Central memory CD8-positive, alpha-beta T cell (primary cell): ENCODE data around the gene KLHL40.

Experiments used
- ATAC-seq: fragments of 150-1000 bp; cut with Tn5 transposase; replicated peaks from 2 replicates; pipeline ENCODE4 v1.10.0; 2022; ENCODE audit warnings: mild to moderate bottlenecking, moderate FRiP score, moderate number of reproducible peaks; ENCODE audit not compliant: poor library complexity, severe bottlenecking; ENCODE audit errors: extremely low read depth
- DNase-seq, 2 donors: peaks; one replicate each; pipeline ENCODE4 v3.0.0; 2021; ENCODE audit warnings: low spot score in 2 of 2
- H3K27ac Mint-ChIP-seq: one replicate; pipeline ENCODE4 v1.8.0; 2022; ENCODE audit warnings: low read depth, mild to moderate bottlenecking, moderate library complexity, mixed read lengths
- H3K27me3 Mint-ChIP-seq: one replicate; pipeline ENCODE4 v1.8.0; 2022; ENCODE audit warnings: mixed read lengths
- H3K36me3 Mint-ChIP-seq: one replicate; pipeline ENCODE4 v1.8.0; 2022; ENCODE audit warnings: mild to moderate bottlenecking, moderate library complexity, mixed read lengths; ENCODE audit not compliant: insufficient read depth
- H3K4me1 Mint-ChIP-seq: one replicate; pipeline ENCODE4 v1.8.0; 2022; ENCODE audit warnings: mixed read lengths
- H3K4me3 Mint-ChIP-seq: one replicate; pipeline ENCODE4 v1.8.0; 2022; ENCODE audit warnings: mild to moderate bottlenecking, moderate library complexity, mixed read lengths
- H3K9me3 Mint-ChIP-seq: one replicate; pipeline ENCODE4 v1.8.0; 2022; ENCODE audit warnings: mixed read lengths

The KLHL40 gene, protein sequence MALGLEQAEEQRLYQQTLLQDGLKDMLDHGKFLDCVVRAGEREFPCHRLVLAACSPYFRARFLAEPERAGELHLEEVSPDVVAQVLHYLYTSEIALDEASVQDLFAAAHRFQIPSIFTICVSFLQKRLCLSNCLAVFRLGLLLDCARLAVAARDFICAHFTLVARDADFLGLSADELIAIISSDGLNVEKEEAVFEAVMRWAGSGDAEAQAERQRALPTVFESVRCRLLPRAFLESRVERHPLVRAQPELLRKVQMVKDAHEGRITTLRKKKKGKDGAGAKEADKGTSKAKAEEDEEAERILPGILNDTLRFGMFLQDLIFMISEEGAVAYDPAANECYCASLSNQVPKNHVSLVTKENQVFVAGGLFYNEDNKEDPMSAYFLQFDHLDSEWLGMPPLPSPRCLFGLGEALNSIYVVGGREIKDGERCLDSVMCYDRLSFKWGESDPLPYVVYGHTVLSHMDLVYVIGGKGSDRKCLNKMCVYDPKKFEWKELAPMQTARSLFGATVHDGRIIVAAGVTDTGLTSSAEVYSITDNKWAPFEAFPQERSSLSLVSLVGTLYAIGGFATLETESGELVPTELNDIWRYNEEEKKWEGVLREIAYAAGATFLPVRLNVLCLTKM

DNA sequence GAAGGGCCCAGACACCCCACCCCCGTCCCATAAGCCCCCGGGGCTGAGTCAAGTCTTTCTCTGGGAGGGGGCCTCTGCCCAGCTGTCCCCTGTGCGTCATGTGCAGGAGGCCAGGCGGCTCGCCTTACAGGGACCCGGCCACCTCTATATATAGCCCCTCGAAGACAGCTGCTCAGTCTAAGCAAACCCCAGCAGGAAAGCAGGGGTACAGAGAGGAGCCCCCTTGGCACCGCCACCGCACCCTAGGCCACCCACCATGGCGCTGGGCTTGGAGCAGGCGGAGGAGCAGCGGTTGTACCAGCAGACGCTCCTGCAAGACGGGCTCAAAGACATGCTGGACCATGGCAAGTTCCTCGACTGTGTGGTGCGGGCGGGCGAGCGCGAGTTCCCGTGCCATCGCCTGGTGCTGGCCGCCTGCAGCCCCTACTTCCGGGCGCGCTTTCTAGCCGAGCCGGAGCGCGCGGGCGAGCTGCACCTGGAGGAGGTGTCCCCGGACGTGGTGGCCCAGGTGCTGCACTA is at the start of gene KLHL40:
Gene KLHL40, plus strand, starts transcription at position 175 of the 519 bp plus-strand sequence. Its CDS starts 82 bp downstream, at position 257.
- Mint-ChIP-seq H3K27ac (no peak within 1 kb of the TSS), H3K4me3 (no peak within 1 kb of the TSS), H3K36me3 (peaks cover 2% of the 10 kb centered on the region), H3K9me3 (no peaks in the 10 kb centered on the region), H3K4me1 (no peaks in the 10 kb centered on the region), H3K27me3 (peaks cover 41% of the 10 kb centered on the region)
- ATAC-seq (no peak), DNase-seq (no peak)

DNA sequence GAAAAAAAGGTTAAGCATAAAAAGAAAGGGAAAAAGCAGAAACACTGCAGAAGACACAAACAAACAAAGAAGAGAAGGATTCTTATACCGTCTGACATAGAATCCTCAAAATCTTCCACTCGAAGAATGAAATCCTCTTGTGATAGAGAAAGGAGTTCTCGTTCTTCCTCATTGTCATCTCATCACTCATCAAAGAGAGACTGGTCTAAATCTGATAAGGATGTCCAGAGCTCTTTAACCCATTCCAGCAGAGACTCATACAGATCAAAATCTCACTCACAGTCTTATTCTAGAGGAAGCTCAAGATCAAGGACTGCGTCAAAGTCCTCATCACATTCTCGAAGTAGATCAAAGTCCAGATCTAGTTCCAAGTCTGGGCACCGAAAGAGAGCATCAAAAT is 48.3 kb upstream of the KLHL40 start:
- no peaks in the 10 kb centered on the region for H3K27me3 Mint-ChIP-seq
- H3K27ac Mint-ChIP-seq: no peak overlapping the region
- peaks cover 40% of the 10 kb centered on the region for H3K36me3 Mint-ChIP-seq
- ATAC-seq: no peak
- DNase-seq: no peak
- H3K4me3 Mint-ChIP-seq: no peak overlapping the region
- peaks cover 12% of the 10 kb centered on the region for H3K4me1 Mint-ChIP-seq
- H3K9me3 Mint-ChIP-seq: no peaks in the 10 kb centered on the region

DNA sequence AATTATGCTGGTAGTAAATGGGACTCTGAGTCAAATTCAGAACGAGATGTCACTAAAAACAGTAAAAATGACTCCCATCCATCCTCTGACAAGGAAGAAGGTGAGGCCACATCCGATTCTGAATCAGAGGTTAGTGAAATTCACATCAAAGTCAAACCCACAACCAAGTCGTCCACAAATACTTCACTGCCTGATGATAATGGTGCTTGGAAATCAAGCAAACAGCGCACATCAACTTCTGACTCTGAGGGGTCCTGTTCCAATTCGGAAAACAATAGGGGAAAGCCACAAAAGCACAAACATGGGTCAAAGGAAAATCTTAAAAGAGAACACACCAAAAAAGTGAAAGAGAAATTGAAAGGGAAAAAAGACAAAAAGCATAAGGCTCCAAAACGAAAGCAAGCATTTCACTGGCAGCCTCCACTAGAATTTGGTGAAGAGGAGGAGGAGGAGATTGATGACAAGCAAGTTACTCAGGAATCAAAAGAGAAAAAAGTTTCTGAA is 46.9 kb upstream of the KLHL40 start:
- Mint-ChIP-seq H3K9me3 (no peaks in the 10 kb centered on the region), H3K27ac (no peak overlapping the region), H3K4me1 (peaks cover 12% of the 10 kb centered on the region), H3K27me3 (no peaks in the 10 kb centered on the region), H3K36me3 (peaks cover 37% of the 10 kb centered on the region), H3K4me3 (no peak overlapping the region)
- ATAC-seq (peak; percentile 85), DNase-seq (no peak)

DNA sequence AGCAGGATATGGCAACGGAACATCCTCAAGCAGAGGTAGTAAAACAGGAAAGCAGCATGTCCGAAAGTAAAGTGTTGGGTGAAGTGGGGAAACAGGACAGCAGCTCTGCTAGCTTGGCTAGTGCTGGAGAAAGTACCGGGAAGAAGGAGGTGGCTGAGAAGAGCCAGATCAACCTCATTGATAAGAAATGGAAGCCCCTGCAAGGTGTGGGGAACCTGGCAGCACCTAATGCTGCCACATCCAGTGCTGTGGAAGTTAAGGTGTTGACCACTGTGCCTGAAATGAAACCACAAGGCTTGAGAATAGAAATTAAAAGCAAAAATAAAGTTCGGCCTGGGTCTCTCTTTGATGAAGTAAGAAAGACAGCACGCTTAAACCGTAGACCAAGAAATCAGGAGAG is 46.1 kb upstream of the KLHL40 start:
- no peak for DNase-seq
- Mint-ChIP-seq H3K36me3 (peaks cover 34% of the 10 kb centered on the region), H3K27ac (no peak overlapping the region), H3K9me3 (no peaks in the 10 kb centered on the region), H3K27me3 (no peaks in the 10 kb centered on the region), H3K4me1 (peaks cover 7% of the 10 kb centered on the region), H3K4me3 (no peak overlapping the region)
- peak; percentile 24 for ATAC-seq

DNA sequence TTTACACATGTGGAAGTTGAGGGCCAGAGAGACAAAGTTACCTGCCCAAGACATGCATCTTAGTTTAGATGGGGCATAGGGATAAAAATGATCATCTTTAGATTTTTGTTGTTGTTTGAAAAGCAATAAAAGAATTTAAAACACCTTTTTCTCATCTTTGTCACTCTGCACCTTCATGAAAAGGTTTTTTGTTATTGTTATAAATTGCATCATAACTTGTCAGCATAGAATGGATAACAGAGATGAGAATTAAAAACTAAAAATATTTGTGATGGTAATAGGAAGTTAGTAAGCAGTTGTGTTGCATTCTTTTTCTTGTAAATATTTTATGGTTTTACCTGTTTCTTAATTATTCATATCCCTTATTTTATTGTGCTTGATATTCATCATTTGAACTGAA is 45.2 kb upstream of the KLHL40 start:
- Mint-ChIP-seq H3K27ac (peak overlapping the region; percentile 61), H3K36me3 (peaks cover 40% of the 10 kb centered on the region), H3K4me1 (peaks cover 7% of the 10 kb centered on the region), H3K4me3 (no peak overlapping the region), H3K9me3 (no peaks in the 10 kb centered on the region), H3K27me3 (no peaks in the 10 kb centered on the region)
- ATAC-seq: no peak
- DNase-seq: no peak

GRCh38 chr3:42640771-42641370 is 44.5 kb upstream of the KLHL40 start:
- Mint-ChIP-seq H3K27me3 (no peaks in the 10 kb centered on the region), H3K9me3 (no peaks in the 10 kb centered on the region), H3K4me3 (no peak overlapping the region), H3K4me1 (peaks cover 7% of the 10 kb centered on the region), H3K27ac (peak overlapping the region; percentile 61), H3K36me3 (peaks cover 36% of the 10 kb centered on the region)
- no peak for ATAC-seq
- DNase-seq: no peak

GRCh38 chr3:42647821-42648459 is 37.4 kb upstream of the KLHL40 start:
- Mint-ChIP-seq H3K9me3 (no peaks in the 10 kb centered on the region), H3K27me3 (no peaks in the 10 kb centered on the region), H3K4me1 (peaks cover 14% of the 10 kb centered on the region), H3K36me3 (peaks cover 39% of the 10 kb centered on the region), H3K27ac (no peak overlapping the region), H3K4me3 (no peak overlapping the region)
- ATAC-seq (no peak), DNase-seq (no peak)

DNA sequence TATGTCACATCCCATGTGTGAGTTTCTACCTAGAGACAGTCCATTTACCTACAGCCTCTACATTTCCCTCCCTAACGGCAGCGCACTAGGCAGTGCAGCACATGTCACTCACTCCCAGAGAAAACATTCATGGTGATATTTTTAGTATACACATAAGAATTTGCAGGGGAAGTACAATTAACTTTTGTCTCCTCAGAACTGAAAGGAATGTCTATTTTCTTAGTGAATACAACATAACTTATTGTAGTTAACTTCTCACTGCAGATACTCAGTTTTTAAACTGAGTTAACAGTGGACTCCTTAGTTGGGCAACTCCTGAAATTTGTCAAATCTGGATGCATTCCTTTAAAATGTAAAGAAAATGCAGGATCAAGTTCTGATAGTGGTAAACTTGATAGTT is 36.3 kb upstream of the KLHL40 start:
- no peak overlapping the region for H3K27ac Mint-ChIP-seq
- no peak for DNase-seq
- peaks cover 23% of the 10 kb centered on the region for H3K4me1 Mint-ChIP-seq
- no peaks in the 10 kb centered on the region for H3K27me3 Mint-ChIP-seq
- peaks cover 32% of the 10 kb centered on the region for H3K36me3 Mint-ChIP-seq
- H3K9me3 Mint-ChIP-seq: no peaks in the 10 kb centered on the region
- H3K4me3 Mint-ChIP-seq: no peak overlapping the region
- no peak for ATAC-seq

DNA sequence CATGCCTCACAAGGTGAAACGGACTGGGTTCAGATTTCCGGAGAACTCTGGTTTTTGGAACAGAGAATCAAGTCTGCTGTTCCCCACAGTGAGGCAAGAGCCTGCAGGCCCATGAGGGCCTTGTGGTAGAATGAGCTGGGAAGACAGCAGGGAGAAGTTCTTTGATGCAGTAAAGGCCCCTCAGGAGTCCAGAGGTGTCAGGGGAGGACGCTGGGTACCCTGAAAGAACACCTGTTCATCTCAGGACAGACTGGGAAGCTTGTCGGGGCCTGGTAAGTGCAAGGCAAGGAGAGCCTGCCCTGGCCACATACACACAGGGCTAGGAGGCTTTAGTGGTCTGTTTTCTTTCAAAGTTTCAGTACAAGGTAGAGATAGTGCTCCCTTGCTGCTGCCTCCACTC is 35.6 kb upstream of the KLHL40 start:
- peaks cover 23% of the 10 kb centered on the region for H3K4me1 Mint-ChIP-seq
- H3K27ac Mint-ChIP-seq: no peak overlapping the region
- ATAC-seq (no peak), DNase-seq (no peak)
- peaks cover 27% of the 10 kb centered on the region for H3K36me3 Mint-ChIP-seq
- H3K4me3 Mint-ChIP-seq: no peak overlapping the region
- no peaks in the 10 kb centered on the region for H3K27me3 Mint-ChIP-seq
- H3K9me3 Mint-ChIP-seq: no peaks in the 10 kb centered on the region

DNA sequence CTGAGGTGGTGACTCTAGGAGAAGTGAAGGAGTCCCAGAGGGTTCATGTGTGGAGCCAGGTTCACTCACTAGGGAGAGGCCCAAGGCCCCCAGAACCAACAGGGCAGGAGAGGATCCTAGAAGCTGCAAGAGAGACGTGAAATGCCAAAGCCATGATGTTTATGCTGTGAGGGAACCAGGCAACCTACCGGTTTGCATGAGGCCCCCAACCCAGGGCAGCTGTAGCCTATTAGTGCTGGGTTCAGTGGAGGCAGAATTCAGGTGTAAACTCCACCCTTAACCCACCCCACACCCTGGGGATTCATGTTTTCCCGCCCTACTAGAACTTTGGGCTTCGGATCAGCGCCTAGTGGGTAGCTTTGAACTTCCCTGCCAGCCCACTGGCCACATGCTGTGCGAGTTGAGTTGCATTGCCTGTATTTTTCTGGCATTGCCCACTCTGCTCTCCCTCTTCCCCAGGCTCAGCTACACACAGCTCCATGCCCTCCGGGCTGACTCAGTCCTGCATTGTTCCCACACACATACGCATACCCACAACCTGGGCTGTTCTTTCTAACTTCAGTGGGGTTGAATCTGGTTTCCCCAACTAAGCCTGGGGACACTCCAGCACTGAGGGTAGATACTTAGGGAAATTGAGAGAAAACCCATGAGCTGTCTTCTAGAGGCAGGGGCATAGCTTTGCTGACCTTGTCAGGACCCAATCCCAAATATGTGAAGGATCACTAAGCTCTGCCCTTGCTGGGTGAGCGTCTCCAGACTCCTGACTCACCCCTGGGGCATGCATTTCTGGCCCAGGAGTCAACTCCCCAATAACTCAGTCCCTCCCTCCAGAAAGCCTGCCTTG is 33.9 kb upstream of the KLHL40 start:
- ATAC-seq (no peak), DNase-seq (no peak)
- Mint-ChIP-seq H3K9me3 (no peaks in the 10 kb centered on the region), H3K4me1 (peaks cover 29% of the 10 kb centered on the region), H3K27me3 (no peaks in the 10 kb centered on the region), H3K4me3 (no peak overlapping the region), H3K27ac (peak overlapping the region; percentile 19), H3K36me3 (peaks cover 16% of the 10 kb centered on the region)

GRCh38 chr3:42652251-42652610 is 33.1 kb upstream of the KLHL40 start:
- Mint-ChIP-seq H3K9me3 (no peaks in the 10 kb centered on the region), H3K27me3 (no peaks in the 10 kb centered on the region), H3K4me1 (peaks cover 30% of the 10 kb centered on the region), H3K27ac (peak overlapping the region; percentile 19), H3K36me3 (peaks cover 10% of the 10 kb centered on the region), H3K4me3 (no peak overlapping the region)
- ATAC-seq: no peak
- DNase-seq: no peak
